HG02642 (cell line): ENCODE measurements around the gene AKNA.
"Not testable (repeated sequence)": the region's sequence is repeated elsewhere in the genome, so short reads cannot be mapped to it uniquely, and the experiment has no call there.

ENCODE experiments used
- ATAC-seq: cut with Tn5 transposase; IDR thresholded peaks from one replicate; pipeline ENCODE4 v1.9.1; 2021; ENCODE audit warnings: mild to moderate bottlenecking; ENCODE audit not compliant: unreplicated experiment, poor library complexity

AKNA gene

DNA sequence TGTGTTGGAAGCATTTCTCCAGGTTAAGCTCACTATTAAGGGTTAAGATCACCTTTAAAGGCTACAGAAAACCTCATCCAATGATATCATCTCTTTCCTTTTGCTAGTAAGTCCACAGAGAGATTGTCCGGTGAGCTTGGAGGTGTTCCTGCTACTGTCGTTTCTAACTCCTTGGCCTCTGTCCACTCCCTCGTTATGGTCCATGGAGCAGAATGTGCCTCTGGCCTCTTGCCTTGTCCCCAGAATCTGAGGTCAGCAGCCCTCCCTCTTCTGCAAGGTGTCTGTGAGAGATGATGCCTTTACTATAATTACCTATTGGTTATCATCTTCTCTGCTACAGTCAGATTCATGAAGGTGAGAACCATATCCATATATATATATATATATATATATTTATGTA, 43.1 kb downstream of the AKNA start:
- ATAC-seq: no peak

DNA sequence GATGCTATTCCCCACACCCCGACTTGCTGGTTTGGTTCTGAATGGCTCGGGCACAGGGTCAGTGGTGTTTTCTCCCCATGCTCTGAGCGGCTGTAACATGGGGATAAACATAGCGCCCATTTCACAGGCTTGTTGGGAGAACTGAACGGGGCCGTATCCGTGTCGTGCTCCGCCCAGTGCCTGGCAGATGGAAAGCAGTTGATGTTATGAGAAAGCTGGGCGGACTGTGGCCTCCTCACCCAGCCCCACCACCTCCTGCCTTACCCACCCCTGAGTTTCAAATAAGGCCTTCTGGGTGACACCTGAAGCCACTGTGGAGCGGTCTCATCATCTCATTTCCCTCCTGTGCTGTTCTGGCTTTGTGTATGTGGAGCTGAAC, 43.6 kb downstream of the AKNA start:
- ATAC-seq: no peak

DNA sequence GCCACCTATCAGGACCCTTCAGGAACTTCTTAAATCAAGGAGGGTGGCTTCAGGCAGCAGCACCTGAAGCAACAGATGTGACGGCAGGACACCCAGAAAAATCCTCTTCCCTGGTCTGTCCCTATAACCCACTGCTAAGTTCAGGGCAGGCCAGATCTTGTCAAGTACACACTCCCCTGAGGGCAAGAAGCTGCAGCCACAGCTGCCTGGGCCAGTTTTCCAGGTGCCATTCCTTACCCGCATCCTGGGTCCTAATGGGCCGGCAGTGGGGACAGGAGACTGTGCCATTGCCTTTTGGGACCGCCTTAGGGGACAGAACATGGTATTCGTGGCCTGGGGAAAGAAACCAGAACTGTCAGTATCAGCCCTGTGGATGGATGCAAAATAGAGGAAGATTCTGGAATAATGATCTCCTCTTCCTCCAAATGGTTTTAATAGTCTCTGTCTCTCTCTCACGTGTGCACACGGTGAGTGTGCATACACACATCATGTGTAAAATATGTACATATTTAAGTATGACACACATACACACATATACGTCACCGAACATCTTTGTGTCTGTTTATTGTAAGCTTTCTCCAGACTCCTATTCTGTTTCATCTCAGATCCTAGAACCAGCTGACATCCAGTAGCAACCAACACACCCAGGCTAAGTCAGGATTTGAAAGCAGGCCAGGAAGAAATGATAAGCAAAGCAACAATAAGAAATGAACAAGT, 44.2 kb downstream of the AKNA start:
- no peak for ATAC-seq

DNA sequence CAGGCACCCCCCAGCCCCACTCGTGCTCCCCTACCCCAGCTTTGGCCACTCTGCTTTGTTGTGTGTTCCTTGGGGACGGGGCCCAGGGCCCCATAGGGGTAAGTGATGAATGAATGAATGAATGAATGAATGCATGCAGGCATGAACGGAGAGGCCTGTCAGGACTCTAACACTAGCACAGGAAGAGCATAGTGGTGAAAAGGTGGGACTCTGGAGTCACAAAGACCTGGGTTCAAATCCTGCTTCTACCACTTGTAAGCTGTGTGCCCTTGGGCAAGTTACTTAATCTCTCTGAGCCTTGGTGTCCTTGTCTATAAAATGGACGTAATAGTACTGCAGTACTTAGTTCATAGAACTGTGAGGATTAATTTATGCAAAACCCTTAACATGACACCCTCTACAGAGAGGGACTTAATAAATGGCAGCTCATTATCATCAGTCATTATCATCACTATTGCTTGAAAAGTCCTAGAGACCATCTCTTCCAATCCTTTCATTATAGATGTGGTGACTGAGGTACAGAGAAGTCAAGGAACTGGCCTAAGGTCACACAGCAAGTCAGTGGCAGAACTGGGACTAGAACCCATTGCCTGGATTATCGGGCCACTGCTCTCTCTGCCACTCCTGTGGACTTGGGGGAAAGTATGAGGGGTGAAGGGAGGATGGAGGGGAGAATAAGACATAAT, 44.9 kb downstream of the AKNA start:
- no peak for ATAC-seq

DNA sequence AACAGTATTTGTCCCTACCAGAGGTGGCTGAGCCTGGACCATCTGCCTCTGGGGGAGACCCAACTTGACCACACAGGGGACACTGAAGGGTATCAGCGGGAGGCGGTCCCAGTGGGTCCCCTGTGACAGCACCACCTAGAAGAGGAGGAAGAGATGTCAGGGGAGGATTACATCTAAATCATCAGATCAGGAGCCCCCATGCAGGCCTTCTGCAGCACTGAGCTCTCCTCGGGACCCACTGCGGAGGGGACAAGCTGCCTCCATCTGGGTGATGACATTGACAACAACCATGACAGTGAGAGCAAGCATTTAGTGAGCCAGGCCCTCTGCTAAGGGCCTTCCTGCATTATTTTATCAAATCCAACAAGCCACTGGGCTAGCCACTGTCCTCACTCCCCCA, 45.8 kb downstream of the AKNA start:
- no peak for ATAC-seq

DNA sequence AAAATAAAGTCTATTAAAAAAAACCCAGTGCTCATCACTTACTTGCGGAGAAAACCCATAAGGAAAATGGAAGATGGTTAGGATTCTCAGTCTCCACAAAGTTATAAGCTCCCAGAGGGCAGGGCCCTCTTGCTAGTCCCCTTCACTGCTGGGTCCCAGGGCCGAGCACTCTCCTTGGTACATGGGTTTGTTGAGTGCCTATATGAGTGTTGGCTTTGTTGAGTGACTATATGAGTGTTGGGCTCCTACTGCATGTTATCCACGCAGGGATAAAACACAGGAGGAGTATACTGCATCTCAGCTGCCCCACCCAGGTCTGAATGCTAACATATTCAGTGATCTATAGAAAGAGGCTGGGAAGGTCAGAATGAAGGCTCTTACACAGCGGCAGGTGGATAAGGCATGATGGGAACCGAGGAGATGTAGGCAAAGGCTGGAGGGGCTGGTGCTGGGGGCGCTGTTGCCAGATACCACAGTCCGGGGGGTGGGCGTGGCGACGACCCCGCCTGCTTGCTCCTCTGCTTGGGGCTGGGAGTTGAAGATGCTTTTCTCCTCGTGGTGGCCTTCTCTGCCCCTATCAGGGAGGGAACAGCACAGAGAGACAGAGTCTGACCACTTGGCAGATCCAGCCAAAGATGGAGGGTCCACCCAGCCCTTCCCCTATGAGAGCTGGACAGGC, 46.5 kb downstream of the AKNA start:
- ATAC-seq: no peak

DNA sequence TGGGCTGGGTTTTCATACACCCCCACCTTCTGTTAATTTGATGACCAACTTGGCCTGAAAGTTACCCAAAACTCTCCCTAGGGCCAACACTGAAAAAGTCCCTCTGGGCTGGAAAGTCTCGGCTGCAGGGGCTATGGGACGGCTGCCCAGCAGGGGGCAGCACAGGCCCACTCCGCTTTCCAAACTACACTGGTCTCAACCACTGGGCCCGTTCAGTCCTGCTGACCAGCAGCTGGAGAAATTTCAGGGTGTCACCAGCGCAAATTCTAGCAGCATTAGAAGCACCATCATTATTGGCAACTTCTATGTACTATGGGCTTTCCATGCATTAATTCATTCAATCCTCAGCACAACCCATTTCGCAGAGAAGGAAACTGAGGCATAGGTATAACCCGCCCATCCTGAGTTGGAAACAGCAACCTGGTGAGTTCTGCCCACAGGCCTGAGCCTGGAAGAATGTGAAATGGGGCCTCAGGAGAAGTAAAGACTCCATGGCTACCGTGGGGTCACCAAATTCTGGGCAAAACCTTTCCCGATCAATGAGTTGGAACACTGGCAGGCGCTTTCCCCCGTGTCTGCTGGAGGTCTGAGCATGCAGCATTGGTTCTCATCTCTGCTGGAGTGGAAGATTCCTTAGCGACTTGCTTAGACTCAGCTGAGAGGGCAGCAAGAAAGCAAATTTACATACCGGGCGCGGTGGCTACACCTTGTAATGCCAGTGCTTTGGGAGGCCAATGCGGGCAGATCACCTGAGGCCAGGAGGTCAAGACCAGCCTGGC, 48.5 kb downstream of the AKNA start:
- no peak for ATAC-seq

DNA sequence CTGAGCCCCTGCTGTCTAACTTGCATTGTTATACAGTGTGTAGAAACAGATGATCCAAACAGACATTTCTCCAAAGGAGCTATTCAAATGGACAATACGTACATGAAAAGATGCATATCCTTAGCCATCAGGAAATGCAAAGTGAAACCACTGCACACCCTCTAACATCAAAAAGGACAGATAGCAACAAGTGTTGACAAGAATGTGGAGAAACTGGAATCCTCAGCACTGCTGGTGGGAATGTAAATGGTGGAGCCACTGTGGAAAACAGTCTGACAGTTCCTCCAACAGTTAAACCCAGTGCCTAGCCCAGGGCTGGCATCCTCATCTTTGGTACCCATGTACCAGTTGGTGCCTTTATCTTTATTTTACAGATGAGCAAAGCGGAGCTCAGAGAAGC, 49.6 kb downstream of the AKNA start:
- no peak for ATAC-seq

DNA sequence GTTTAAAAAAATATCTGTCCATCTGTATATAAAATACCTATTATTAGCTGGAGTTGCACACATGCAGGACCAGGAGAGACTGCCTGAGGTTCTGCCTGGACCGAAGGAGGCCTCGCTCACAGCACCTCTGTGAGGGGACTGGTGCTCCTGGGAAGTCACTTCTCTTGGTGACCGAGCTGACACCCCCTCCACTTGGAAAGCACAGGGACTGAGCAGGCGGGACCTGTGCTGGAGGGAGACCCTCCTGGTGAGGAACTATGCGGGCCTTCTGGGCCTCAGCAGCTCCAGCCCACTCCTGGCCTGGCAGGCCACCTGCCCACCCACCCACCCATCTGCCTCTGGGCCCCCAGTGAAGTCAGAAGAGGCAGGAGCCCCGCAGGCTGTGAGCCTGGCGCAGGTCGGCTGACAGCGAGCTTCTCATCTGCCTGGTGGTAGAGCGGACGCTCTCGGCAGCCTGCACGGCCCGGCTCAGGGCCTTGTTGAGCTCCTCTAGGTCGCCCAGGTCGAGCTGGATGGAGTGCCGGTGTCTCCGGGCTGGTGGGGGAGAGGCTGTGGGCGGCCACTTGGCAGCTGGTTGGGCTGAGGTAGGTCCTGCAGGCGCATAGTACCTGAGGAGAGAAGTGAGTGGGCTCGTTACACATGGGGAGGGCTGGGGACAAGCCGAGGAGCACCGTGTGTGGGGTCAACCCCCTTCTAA, 50.9 kb downstream of the AKNA start:
- no peak for ATAC-seq

DNA sequence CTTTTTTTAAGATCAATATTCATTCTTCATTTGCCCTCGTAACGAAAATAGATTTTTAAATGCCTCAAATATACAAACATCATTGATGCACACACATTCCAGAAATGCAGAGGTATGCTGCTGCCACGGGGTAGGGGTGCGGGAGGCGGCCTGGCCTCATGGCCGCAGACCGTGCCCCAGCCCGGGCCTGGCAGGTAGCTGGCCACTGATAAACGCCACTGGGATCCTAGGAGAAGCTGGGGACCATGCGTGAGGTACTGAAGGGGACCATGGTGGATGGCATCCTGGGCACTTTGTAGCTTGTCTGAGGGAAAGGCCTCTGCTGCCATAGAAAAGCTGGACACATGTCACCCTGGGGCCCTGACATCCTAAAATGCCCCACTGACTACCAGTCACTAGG, 51.6 kb downstream of the AKNA start:
- no peak for ATAC-seq

DNA sequence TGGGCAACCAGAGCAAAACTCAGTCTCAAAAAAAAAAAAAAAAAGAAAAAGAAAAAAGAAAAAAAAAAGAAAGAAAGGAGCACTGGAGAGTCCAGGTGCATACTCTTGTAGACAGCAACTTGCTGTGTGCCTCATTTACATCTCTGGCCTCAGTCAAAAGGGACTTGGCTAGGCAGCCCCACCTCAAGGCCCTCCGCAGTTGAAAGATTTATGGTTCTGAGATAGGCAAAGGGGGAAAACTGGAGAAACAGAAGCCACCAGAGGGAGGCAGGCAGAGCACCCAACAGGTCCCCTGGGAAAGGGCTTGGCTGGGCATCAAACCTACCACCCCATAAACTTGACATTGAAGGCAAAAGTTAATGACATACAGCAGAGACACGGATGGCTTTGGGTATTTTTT, 52.0 kb downstream of the AKNA start:
- ATAC-seq: no peak

DNA sequence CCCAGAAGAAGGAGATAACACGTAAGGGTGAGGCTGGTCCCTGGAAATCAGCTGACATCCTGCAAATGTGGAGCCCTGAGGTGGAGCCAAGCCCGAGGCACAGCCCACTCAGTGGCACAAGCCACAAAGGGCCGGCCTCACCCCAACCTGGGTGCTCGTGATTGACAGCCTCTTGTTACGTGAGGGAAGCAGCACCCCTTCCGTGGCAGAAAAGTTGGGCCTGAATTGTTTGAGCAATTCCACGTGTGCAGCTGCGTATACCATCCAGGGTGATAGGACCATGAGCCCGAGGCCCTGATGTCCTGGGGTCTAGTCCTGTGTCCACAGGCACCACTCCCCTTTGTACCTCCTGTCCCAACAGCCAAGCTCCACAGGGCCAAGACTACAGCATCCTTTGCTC, 53.3 kb downstream of the AKNA start:
- ATAC-seq: no peak

DNA sequence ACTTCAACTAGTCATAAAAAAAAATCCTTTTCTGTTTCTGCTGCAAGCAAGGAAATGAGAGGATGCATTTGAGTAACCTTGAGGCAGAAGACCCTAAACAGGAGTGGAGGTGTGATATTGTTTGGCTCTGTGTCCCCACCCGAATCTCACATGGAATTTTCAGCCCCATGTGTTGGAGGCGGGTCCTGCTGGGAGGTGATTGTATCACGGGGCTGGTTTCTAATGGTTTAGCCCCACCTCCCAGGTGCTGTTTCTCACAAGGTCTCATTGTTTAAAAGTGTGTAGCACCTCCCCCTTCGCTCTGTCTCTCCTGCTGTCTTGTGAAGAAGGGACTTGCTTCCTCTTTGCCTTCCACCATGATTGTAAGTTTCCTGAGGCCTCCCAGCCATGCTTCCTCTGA, 54.1 kb downstream of the AKNA start:
- ATAC-seq: not testable (repeated sequence)

DNA sequence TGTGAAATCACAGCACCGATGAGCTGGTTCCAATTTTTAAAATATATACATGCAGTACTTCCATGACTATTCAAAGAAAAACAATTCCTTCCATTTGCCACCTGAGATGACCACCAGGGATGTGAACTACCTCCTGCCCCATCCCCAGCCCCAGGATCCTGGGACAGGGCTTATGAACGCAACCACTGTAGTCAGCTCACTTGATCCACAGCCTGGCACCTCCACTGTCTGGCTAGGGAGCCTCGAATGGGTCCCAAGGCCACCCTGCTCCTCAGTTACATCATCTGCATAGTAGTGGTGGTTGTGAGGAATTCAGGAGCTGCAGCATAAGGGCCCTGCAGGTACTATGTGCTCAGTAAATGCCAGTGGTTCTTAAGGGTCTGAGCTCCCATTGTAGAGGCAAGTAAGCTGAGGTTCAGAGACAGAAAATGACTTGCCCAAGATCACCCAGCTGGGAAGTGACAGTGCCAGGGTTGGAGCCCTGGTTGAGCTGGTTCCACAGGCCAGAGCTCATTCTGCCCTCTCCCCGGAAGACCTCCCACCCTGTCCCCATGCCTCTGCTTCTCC, 55.2 kb downstream of the AKNA start:
- not testable (repeated sequence) for ATAC-seq

DNA sequence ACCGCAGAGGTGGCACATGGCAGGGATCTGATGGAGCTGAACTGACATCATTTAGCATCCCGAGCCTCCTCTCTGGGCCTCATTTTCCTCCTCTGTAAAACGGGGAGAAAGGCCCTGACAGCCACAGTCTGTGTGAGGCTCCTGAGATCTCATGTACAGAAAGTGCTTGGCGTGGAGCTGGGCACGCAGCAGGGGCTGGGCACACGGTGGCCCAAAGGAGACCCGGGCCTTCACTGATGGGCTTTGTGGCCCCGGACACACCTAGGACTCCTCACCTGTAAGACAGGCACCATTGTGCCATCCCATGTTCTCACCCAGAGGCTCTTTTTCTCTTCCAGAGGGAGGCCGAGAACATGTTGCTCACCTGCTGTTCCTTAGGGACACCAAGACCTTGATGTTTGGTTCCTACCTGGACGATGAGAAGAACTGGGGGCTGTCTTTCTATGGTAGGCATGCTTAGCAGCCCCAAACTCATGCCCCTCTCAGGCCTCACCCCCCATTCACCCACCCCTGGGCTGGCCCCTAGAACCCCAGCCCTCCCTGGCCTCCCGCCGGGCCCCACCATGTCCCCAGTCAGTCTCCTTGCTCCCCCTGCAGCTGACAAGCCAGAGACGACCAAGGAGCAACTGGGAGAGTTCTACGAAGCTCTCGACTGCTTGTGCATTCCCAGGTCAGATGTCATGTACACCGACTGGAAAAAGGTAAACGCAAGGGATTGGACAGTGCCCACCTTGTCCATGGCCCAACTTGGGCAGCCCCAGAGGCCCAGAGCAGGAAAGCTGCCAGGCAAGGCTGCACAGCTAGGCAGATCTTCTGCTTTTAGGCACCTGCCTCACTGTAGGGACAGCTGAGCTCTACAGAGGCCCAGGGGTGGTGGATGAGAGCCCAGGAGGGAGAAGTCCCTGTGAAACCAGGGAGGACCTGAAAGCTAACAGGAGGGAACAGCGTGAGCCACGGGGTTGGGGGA, 56.3 kb downstream of the AKNA start:
- ATAC-seq: not testable (repeated sequence)

DNA sequence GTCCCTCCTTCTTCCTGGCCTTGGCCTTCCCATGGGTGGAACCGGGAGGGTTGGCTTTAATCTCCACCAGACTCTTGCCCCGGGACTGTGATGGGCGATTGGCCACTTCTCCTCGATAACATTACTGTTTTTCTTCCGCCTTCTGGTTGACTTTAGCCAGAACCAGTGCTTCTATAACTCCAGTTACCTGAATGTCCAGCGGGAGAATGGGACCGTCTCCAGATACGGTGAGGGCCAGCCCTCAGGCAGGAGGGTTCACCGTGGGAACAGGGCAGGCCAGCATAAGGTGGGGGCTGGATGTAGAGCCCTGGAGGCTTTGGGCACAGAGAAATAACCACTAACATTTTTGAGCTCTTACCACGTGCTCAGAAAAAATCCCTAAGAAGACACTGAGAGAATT, 57.1 kb downstream of the AKNA start:
- ATAC-seq: no peak

DNA sequence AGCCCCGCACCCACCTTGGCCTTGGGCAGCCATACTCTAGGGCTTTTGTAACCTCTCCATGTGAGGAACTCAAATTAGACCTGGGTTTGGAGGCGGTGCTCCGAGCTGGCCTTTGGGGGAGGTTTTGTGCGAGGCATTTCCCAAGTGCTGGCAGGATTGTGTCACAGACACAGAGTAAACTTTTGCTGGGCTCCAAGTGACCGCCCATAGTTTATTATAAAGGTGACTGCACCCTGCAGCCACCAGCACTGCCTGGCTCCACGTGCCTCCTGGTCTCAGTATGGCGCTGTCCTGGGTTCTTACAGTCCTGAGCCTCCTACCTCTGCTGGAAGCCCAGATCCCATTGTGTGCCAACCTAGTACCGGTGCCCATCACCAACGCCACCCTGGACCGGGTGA, 58.2 kb downstream of the AKNA start, which contains the start of gene ORM2:
Gene ORM2 (plus strand): TSS at position 245 of the 398 bp plus-strand sequence. CDS start 36 bp downstream, at position 281.
- not testable (repeated sequence) for ATAC-seq

DNA sequence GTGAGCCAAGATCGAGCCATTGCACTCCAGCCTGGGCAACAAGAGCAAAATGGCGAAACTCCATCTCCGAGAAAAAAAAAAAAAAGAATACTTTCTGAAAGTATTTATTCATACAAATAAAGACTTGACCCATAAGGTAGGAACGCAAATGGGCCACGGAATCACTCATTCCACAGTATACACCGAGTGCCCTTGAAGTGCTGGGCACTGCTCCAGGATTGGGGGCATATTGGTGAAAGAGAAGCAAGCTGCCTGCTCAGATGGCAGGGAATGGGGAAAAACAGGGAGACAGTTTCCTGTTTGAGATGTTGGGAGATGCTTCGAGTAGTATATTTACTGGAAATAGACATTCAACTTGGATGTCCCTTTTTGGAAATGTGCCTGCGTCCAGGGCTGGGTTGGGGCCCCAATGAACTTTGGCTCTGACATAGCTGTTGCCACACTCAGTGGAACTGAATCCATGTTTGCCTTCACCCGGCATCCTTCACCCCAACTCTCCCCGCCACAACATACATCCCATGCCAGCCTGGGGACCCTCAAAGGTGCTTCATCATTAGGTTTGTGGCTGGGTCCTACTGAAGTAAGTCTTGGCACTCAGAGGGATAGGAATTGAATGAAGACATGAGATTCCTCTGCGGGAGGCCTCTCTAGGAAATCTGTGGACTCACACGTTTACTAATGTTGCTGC, 58.7 kb downstream of the AKNA start:
- ATAC-seq: not testable (repeated sequence)
